Activated T-cell treated with anti-CD3 and anti-CD28 coated beads for 24 hours (primary cell): ENCODE measurements around the gene PPIL4.
A peak's percentile ranks its signal among the peaks of the same experiment; 100 is the strongest.

Experiments
- DNase-seq: peaks from one replicate; pipeline ENCODE4 v3.0.0-alpha.2; 2020; ENCODE audit warnings: low read depth

The PPIL4 gene, protein sequence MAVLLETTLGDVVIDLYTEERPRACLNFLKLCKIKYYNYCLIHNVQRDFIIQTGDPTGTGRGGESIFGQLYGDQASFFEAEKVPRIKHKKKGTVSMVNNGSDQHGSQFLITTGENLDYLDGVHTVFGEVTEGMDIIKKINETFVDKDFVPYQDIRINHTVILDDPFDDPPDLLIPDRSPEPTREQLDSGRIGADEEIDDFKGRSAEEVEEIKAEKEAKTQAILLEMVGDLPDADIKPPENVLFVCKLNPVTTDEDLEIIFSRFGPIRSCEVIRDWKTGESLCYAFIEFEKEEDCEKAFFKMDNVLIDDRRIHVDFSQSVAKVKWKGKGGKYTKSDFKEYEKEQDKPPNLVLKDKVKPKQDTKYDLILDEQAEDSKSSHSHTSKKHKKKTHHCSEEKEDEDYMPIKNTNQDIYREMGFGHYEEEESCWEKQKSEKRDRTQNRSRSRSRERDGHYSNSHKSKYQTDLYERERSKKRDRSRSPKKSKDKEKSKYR

DNA sequence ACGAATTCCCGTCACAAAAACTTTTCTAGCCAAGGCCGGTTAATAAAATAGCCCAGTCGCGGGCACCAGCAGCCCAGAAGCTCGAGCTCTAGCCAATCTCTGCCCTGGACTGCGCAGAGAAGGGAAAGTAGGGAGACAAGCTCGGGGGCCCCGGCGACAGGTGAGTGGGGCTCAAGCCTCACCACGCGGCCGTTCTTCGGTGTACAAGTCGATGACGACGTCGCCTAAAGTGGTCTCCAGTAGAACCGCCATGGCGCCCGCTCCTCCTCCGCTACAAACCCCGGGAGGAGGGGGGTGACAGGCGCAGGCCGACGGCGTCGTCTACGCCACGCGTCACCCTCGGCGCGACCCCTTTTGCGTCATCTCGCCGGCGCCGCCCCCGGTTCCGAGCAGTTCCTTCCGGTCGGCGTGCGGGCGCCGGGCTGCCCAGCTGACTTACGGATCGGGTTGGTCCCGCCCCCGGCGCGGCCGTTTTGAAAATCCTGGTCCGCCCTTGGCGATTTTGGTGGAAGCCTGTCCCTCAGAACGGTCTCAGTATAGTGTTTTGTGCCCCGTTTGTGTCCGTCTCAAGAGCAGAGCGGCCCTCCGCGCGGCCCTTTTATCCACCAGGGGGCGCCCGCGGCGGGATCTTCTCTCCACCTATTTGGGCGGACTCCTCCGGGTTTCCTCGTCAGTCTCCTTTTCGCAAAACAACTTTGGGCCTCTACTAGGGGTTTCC lies at the start of gene PPIL4:
TSS of gene PPIL4 (minus strand) at position 290 of the 718 bp plus-strand sequence. CDS start at position 252, 38 bp downstream.
- peak; percentile 95 for DNase-seq

DNA sequence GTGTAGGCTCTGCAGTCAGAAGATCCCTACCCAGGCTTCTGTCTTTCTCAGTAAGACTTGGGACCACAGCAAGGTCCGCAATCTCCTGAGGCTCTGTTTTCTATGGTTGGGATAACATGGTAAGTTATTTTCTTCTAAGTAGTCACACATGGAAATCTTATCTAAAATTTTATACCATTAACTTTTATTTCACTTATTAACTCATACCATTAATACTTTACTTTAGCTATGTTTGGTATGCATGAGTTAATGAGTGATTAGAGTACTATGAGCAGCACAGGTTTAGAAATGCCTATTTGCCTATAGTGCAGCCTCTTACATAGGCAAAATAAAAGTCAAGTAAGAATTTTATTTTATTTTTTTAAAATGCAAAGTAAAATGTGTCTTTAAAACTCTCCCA lies 47.6 kb upstream of the PPIL4 start:
- no peak for DNase-seq

DNA sequence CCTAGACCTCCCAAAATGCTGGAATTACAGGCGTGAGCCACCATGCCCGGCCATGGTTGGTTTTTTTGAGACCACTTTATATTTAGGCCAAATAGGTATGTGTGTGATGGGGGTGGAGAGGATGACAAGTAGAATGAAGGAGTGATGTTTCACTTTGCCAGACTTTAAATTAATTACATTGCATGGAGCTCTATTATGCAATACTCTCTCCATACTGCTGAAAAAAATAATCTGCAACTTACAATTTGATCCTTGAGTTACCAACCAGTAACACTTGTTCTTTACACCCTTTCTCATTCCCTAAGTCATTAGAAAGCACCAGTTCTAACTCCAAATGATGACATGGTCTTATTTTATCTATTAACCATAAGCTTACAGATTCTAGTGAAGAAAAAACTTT lies 47.1 kb upstream of the PPIL4 start:
- DNase-seq = no peak

DNA sequence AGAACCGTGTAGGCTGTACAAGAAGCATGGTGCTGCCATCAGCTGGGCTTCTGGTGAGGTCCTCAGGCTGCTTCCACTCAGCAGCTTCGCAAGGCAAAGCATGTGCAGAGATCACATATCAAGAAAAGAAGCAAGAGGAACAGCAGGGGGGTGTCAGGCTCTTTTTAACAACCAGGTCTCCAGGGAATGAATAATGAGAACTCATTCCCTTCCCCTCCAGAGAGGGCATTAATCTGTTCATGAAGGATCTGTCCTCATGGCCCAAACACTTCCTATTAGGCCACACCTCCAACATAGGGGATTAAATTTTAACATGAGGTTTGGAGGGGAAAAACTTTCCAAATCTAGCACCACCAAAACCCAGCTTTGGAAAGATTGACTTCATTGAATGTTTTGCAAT lies 40.3 kb upstream of the PPIL4 start:
- DNase-seq = no peak

DNA sequence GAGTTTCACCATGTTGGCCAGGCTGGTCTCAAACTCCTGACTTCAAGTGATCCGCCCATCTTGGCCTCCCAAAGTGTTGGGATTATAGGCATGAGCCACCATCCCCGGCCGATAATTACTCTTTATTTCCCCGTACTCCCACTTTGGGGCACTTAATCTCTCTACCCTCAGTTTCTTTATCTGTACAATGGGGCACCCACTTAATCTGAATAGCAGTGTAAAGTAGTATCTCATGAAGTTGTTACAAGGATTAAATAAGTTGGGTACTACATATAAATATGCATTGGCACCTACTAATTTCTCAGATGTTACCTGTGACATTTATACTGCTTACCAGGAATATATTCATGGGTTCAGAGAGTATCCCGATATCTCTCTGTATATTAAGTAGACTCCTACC lies 35.5 kb upstream of the PPIL4 start:
- DNase-seq = no peak

DNA sequence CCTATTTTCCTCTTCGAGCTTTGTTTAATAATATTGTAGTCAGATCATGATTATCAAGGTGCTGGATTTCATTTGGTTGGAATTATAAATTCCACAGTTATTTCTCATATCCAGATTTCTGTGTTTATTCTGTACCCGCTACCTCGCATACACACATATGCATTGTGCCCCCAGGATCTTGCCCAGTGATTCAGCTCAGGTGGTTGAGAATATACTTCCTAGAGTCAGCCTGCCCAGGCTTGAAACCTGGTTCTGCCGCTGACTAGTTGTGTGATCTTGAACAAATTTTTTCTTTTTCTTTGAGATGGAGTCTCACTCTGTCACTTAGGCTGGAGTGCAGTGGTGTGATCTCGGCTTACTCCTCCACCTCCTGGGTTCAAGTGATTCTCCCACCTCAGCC lies 35.0 kb upstream of the PPIL4 start:
- no peak for DNase-seq

DNA sequence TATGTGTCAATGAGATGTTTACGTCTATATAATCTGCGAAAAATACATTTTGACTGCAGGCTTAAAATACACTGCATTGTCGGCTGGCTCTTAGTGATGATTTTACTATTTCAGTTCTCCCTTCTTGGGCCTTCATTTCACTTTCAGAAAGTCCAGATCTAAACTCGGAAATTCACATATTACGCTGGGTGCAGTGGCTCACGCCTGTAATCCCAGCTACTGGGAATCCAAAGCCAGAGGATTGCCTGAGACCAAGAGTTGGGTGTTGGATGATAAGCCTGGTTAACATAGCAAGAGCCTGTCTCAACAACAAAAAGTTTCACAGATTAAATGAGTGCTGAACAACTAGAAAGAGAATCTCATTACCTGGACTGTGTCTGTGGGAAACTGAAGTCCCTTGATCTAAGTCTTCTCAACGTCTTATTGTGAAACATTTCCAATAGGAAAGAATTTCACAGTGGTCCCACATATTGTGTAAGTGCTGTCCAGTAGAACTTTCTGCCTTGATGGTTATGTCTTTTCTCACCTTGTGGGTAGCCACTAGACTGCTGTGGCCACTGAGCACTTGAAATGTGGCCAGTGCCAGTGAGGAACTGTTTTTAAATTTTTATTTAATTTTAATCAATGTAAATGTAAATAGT lies 22.2 kb upstream of the PPIL4 start:
- no peak for DNase-seq

DNA sequence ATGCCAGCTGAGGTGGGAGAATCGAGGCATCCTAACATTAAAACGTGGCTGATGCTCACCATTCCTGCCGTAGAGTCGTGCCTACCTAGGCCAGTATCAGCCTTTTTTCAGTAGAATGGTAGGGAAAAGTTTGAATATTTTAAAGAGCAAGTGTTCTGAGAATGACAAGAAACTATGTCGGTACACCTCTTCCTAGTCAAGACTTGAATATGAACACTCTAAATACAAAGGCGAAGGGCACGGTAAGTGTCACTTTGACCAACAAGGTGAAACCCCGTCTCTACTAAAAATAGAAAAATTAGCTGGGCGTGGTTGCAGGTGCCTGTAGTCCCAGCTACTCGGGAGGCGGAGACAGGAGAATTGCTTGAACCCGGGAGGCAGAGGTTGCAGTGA lies 21.3 kb upstream of the PPIL4 start:
- no peak for DNase-seq

DNA sequence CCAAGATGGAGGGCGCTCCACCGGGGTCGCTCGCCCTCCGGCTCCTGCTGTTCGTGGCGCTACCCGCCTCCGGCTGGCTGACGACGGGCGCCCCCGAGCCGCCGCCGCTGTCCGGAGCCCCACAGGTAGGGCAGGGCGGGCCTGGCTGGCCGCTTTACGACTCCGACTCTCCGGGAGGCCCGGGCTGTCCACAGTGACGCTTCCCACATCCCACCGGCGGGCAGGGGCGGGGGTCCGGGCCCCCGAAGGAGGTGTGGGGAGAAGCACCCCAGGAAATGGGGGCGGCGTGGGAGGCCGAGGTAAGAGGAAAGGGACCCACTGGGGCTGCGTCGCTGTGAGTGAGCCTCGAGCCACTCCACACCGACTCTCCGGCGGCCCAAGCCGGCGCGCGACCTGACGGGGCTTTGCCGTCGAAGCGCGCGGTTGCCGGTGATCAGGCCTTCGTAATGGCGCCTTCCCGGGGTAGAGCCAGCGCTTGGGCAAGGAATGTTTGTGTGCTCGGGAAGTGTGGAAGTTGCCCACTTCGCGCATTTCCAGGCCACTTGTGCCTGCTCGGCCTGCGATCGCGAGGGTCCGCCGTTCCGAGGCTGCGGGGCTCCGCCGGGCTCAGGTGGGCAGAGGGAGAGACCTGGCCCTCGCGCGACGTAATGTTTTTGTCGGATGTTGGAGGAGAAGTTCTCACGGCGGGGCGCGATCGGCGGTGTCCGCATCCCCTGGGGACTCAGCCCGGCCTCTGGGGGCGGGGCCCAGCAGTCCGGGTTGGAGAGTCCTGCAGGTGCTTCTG lies 20.8 kb upstream of the PPIL4 start:
- peak; percentile 28 for DNase-seq

DNA sequence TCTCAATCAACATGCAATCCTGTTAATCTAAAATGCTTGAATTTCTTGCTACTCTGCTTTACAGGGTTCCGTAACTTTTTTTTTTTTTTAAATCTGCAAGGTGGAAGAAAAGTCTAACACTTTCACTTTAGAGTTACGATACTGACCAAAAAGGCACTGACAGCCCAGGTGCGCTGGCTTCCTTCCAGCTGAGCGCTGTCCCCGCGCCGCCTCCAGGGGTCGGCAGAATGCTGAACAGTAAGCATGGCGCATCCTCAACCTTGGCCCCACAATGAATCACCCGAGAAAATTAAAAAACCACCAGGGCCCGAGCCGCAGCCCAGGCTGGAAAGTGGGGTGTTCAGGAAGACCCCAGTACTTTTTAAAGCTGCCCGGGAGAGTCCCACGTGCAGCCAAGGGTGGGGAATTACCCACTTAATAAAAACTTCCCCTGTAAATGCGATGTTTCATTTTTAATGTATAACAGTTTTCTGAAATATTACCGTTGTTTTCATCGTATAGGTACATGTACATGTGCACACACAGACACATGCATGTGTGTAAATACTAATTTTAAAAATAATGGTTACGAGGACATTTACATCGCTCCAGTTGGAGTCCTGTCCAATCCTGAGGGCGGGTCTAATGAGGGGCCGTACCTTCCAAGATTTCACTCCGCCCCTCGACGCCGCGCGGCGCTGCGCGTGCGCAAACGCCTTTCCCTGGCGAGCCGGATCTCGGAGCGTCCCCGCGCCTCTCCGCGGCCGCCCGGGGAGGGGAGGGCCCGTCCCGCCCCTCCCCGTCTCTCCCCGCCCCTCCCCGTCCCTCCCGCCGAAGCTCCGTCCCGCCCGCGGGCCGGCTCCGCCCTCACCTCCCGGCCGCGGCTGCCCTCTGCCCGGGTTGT lies 19.9 kb upstream of the PPIL4 start, which contains the start of gene GINM1:
TSS of gene GINM1 (plus strand) at position 849 of the 883 bp plus-strand sequence. CDS start 40 bp downstream, outside the sequence.
- peak; percentile 95 for DNase-seq

DNA sequence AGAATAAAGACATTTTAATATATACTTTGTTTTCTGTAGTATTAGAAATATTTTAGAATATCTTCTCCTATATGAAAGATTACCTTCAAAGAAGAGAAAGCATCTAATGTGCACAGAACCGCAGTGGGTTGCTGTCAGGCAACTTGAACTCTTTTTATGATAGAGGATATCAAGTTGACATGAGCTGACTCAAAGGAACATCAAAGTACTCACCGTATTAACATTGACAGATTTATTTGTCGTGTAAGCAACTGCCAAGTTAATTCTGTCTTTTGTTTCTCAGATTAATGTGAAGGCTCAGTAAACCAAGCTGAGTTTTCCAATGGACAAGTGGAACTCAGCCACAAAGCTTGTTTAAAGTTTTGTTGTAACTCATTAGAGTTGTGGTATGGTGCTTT lies 18.1 kb upstream of the PPIL4 start:
- DNase-seq = no peak

DNA sequence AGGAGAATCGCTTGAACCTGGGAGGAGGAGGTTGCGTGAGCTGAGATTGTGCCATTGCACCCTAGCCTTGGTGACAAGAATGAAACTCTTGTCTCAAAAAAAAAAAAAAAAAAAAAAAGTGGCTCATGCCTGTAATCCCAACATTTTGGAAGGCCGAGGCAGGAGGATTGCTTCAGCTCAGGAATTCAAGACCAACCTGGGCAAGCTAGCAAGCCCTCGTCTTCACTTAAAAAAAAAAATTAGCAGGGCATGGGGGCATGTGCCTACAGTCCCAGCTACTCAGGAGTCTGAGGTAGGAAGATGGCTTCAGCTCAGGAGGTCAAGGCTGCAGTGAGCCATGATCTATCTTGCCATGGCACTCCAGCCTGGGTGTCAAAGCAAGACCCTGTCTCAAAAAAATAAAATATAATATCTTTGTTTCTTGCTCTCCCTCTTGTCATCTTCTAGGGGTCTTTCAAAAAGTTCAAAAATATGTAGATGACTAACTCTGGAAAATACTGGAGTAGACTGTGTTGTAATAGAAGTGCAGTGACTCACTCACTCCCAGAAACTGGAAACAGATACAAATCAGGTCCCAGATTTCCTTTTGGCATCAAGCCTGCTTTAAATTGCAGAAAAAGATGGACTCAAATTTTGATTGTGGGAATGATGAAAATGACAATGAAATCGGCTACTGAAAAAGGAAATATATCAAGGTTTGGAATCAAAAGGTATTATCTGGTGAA lies 17.5 kb upstream of the PPIL4 start:
- no peak for DNase-seq

DNA sequence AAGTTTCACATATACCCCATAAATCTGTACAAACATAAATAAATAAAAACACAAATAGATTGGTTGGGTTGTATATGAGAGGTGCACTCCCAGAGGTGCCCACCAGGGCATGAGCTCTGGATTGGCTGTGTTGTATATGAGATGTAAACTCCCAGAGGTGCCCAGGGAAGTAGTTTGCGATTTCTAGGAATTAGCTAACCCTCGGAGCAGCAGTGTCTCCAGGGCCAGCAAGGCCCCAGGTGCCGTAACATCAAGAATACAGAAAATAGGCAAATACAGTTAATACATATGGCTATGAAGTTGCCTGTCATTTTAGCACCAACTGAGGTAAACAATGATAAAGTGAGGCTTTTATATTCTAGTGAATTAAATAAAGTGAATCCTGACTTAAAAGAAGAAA lies 14.9 kb upstream of the PPIL4 start:
- no peak for DNase-seq

DNA sequence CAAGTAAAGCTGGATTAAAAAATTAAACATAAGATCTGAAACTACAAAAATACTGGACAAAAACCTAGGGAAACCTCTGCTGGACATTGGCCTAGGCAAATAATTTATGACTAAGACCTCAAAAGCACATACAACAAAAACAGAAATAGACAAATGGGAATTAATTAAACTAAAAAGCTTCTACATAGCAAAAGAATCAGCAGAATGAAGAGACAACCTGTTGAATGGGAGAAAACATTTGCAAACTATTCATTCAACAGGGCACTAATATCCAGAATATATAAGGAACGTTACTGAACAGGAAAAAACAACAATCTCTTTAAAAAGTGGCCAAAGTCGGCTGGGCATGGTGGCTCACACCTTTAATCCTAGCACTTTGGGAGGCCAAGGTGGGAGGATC lies 13.5 kb upstream of the PPIL4 start:
- no peak for DNase-seq

DNA sequence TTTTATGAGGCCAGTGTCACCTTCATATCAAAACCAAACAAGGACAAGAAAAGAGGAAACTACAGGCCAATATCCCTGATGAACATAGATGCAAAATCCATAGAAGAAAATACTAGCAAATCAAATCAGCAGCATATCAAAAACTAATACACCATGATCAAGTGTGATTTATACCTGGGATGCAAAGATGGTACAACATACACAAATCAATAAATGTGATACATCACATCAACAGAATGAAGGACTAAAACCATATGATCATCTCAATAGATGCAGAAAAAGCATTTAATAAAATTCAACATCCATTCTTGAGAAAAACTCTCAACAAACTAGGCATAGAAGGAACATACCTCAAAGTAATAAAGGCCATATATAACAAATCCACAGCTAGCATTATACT lies 12.2 kb upstream of the PPIL4 start:
- DNase-seq = no peak

DNA sequence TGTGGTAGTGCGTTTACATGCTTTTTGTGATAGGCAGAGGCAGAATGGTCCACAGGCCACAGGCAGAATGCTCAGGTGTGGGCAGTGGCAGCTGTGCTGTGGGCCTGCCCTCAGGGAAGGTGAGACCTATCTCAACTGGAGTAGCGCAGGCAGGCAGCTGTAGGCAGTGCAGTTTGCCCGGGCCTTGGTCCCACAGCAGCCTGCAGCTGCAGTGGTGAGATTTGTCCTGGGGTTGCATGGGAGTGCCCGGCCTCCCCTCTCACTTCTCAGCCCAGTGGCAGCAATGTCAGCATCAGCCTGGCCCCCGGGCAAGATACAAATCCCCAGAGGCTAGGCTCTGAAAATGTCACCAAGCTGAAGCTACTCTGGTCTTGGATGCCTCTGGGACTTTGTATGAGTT lies 6.1 kb upstream of the PPIL4 start:
- DNase-seq = no peak

DNA sequence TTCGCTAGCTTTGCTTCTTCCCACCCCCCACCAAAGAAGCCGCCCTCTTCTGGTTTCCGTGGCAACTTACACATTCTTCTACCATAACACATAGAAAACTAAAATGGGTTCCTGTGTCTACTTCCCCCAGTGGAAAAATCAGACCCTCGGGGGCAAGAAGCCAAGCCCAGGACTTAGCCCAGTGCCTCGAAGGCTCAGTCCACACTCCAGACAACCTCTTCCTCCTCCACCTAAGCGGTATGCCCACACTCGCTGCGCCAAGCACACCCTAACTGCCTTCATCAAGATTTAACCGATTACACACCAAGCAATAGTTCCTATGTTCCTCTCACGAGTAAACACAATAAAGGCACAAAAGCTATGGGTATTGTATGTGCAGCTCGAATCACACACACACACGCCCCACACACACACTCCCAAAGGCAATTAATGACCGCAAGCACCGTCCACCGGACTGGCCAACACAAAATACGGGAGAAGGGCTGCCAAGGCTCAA lies 537 bp downstream of the PPIL4 start:
- DNase-seq = peak; percentile 43

DNA sequence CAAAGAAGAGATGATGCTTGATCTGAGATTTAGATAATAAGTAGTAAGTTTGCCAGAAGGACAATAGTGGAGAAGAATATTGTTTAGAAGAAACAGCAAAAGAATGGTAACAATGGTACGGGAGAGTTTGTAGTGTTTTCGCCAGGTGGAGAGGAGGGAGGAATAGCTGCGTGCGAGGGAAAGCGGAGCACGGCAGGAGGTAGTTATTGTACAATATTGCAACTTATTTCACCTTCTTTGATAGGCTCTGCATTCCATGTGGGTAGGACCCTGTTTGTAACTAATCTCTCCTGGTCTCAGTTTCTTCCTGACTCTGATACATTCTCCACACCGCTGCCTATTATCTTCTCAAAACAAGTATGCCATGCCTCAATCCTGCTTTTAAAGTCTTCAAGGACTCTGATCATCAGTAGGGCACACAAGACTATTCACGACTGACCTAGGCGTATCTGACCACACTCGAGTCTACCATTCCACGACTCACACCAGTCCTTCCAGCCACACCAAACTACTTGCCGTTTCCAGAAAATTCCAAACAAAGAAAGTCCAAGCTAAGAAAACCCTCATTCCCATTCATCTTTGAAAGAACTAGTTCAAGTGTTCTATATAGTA lies 1.1 kb downstream of the PPIL4 start:
- DNase-seq = no peak

DNA sequence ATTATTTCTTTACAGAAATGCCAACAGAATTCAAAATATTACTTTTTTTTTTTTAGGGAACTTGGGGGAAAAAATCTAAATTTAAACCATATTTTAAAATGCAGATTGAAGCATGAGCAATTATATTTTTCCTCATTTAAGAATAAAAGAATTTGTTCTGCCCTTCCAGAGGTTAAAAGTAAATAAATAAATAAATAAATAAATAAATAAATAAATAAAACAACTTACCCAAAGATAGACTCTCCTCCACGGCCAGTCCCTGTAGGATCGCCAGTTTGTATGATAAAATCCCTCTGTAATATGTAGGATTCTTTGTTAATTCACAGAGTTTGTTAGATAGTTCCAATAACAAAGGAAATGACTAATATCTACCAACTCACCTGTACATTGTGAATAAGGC lies 4.7 kb downstream of the PPIL4 start:
- no peak for DNase-seq

DNA sequence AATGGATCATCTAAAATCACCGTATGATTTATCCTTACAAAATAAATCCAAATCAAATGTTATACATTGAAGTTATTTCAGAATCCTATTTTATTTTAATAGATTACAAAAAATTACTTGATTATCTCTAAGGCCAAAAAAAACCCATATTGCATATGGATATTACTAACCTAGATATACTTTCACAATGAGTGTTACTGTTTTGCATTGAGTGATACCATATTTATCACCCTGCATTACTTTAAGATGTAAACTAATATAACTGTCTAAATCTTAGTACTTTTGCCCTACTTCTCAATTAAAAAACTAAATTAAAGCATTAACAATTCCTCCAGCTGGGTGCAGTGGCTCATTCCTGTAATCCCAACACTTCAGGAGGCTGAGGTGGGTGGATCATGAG lies 11.1 kb downstream of the PPIL4 start:
- DNase-seq = no peak
